Stimulated activated CD4-positive, alpha-beta T cell treated with anti-CD3 and anti-CD28 coated beads, Interleukin-1b, Interleukin-23, amount 100 ng/mL, for 1 hour (primary cell): Measurements from ENCODE around the gene RHOBTB3.

Experiments
- DNase-seq, 2 donors: peaks; one replicate each; pipeline ENCODE4 v3.0.0-alpha.2; 2020; ENCODE audit warnings: low read depth in 2 of 2

The RHOBTB3 gene

DNA sequence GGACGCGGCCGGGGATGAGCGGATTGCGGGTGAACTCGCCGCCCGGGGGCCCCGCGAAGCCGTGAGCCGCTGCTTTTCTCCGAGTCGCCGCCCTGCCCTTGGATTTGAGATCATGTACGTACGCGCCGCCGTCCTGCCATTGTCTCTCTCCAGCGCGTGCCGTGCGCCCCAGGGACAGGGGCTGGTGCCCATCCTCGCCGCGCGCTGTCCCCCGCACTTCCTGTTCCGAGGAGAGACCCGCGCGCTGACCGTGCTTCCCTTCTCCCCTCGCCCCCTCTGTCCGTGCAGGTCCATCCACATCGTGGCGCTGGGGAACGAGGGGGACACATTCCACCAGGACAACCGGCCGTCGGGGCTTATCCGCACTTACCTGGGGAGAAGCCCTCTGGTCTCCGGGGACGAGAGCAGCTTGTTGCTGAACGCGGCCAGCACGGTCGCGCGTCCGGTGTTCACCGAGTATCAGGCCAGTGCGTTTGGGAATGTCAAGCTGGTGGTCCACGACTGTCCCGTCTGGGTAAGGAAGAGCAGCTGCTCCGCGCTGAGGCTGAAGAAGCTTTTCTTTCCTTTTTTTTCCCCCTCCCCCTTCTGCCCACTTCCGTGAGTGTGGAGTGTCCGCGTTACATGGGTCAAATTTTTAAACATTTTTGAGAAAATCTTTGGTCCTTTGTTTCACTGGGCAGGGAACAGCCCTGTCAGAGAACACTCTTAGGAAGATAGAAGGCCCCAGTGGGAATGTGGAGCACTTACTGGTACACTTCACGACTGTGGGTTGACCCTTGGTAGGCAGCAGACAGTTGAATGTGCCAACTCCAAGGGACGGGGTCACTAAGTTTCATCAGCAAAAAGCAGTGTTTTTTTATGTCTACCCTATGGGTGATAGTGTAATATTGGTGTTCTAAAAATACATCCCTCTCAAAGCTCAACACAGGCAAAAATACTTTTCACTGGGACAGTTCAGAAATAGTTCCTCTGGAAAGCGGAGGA is 727 bp downstream of the RHOBTB3 start:
- DNase-seq, result no peak

DNA sequence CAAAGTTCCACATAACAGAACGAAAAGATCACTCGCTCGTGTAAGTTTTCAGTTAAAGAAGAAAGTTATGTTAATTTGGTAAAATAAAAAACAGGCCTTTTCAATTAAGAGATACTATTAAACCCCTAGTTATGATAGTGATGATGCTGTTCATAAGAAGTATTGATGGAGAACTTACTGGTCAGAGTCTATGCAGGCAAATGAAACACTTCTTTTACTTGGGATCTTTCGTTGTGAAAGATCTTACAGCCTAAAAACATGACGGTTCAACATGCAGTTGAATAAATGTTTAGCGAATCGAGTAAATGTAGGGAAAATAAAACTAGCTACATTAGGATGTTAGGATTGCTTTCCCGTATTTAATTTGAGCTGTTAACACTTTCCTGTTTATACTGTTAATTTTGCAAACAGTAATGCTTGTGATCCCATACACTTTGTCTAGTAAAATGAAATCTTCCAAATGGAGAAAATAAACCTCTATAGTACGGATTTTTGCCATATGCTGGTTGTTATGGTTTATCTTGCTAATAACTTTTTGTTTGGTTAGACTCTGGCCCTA is 2.0 kb downstream of the RHOBTB3 start:
- DNase-seq, result no peak

GRCh38 chr5:95734187-95734586 is 3.1 kb downstream of the RHOBTB3 start:
- no peak for DNase-seq

DNA sequence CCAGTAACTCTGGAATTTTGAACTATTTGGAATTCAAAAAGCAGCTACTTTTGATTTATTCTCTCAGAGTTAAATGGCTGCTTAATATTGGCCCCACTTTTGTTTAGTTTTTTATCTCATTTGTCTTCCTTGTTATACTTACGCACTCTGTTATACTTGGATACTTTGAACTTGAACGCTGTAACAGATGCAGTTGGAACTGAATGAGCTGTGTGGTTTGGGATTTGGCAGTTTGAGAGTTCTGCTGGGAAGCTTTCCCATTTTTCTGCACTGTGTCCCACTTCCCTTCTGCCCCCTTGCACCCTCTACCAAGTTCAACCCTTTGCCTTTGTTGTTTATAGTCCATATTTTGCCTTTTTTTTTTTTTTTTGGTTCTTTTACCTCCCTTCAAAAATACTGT is 3.8 kb downstream of the RHOBTB3 start:
- DNase-seq, result no peak

DNA sequence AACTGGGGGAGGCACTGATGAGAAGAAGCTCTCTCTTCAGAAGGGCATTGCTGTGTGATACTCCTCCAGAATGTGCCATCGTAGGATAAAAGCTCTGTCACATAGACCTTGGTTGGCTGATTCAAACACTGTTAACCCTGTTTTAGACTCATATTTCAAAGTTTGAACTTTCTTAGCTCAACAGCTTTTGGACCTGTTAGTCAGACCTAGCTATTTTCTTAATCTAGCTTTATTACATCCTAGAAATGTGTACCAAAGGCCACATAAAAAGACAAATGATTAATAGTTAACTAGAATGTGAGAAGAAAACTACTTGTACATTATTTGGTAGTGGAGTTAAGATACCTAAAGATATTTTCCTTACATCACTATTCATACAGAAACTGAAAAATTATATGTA is 4.3 kb downstream of the RHOBTB3 start:
- DNase-seq, result no peak

- DNase-seq, result no peak
Measured at GRCh38 chr5:95738072-95738471, 6.9 kb downstream of the RHOBTB3 start.

GRCh38 chr5:95738834-95739233 is 7.7 kb downstream of the RHOBTB3 start:
- DNase-seq, result no peak

DNA sequence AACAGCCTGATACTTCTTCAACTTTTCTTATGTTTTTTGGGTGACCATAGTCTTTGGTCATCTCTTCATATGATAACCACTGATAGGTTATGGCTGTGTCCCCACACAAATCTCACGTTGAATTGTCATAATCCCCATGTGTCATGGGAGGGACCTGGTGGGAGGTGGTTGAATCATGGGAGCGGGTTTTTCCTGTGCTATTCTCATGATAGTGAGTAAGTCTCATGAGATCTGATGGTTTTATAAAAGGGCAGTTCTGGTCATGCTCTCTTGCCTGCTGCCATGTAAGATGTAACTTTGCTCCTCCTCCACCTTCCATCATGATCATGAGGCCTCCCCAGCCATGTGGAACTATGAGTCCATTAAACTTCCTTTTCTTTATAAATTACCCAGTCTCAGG is 8.7 kb downstream of the RHOBTB3 start:
- DNase-seq, result no peak

- DNase-seq, result no peak
Measured at GRCh38 chr5:95741458-95741857, 10.3 kb downstream of the RHOBTB3 start.

GRCh38 chr5:95743232-95743631 is 12.1 kb downstream of the RHOBTB3 start:
- DNase-seq, result no peak

DNA sequence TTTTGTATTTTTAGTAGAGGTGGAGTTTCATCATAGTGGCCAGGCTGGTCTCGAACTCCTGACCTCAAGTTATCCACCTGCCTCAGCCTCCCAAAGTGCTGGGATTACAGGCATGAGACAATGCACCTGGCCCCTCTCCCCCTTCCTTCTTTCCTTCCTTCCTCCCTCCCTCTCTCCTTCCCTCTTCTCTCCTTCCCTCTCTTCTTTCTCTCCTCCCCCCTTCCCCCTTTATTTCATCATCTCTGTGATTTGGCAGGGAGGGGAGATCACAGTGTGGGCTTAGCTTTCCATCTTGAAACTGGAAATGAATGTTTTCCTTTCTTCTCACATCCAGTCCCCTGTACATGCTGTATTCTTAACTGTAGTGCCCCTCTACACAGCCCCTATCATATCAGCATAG is 12.7 kb downstream of the RHOBTB3 start:
- no peak for DNase-seq

DNA sequence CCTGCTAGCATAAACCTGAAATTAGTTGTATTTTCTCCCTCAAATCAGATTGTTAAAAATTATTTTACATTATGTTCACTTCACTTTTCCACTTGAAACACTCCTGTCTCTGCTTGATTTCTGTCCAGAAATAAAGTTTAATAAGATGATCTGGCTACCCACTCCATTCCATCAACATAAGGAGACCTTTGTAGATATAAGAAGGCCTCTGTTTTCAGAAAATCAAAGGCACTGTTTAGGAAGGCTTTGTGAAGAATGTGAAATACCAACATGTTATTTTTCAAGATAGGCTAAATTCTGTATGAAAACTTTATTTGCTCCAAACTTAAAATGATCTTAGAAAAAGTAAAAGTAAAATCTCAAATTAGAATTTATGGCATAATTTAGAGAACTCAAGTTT is 15.1 kb downstream of the RHOBTB3 start:
- DNase-seq, result no peak

- no peak for DNase-seq
Measured at GRCh38 chr5:95746722-95747679, 15.9 kb downstream of the RHOBTB3 start.

- no peak for DNase-seq
Measured at GRCh38 chr5:95748133-95748532, 17.0 kb downstream of the RHOBTB3 start.

GRCh38 chr5:95754545-95754944 is 23.4 kb downstream of the RHOBTB3 start:
- DNase-seq, result no peak

DNA sequence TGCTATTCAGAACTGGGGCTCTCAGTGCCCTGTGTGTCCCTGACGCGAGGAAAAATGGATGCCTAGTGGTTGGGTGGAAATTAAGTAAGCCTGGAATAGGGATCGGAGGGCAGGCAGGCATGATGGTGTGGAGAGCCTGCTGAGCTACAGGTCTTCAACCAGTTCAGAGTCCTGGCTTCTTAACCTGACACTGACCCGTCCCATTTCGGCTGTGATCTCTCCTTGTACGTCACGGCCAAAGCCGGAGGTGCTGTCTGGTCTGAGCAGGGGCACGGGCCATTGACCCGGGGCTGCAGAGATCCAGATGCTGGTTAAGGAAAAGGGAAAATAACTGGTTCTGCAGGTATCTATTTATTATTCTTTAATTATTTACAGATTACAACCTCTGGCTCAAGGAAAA is 27.9 kb downstream of the RHOBTB3 start:
- no peak for DNase-seq

- no peak for DNase-seq
Measured at GRCh38 chr5:95759634-95760033, 28.5 kb downstream of the RHOBTB3 start.

- no peak for DNase-seq
Measured at GRCh38 chr5:95760273-95761191, 29.4 kb downstream of the RHOBTB3 start.

DNA sequence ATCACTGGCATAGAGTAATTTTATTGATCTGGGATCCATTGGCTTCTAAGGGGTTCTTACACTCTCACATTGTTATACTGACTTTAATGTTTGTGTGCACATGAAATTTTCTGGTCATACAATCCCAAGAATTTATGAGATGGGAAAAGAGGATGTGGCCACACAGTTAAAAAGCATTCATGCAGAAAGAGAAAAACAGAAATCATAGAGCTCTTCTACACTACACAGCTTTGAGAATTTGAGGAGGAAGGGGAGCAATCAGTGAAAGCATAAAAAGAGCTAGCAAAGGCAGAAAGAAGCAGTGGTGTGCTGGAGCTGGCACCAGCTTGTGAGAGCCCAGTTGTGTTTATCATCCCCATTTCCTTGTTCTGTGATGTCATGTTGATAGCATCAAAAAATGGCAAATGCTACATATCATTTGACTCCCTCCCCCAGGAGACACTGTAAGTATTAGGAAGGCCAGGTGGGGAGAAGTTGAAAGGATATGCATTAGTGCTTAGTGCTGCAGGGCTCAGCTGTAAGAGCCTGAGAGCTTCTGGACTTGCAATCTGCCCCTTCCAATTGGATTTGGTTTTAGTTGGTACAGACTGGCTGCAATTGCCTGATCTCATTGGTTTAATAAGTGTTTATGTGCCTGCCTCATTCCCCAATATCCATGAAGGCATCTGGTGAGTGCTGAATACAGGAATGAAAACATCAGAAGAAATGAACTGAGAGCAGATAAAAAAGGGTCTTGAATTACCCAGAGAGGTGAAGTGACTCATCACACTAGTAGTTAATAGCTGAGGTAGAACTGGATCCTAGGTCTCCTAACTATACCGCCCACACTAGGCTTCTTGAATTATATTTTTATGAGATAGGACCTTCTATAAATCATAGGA is 30.9 kb downstream of the RHOBTB3 start:
- no peak for DNase-seq

DNA sequence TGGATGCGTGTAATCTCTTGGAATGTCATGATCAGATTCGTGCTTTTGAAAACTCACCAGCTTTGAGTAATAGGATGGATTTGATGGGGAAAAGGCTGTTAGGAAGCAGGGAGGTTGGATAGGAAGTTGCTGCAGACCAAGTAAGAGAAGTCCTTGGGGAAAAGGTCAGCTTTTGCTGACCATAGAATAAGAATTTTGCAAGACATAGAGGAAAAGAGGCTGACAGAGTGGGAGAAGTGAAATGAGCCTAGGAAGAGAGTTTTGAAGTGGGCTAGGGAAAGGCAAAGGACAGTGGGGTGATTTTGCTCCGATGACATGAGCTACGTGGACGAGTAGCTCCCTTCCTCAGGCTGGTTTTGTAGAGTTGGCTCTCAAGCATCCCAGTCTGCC is 31.5 kb downstream of the RHOBTB3 start:
- DNase-seq, result no peak
